Neural cell (in vitro differentiated cells): Measurements from ENCODE around the gene AFAP1. TPM values are rescaled to one million over a fixed set of nuclear protein-coding genes. Genes with fewer than 3 reads are reported as not detected.

ENCODE experiments used
- H2AFZ ChIP-seq: fragments of 200-600, 300-800 bp; sonication (generic), shearing (Covaris generic); 2 replicates; pipeline ENCODE4 v1.6.0; 2014; ENCODE audit warnings: low read depth, mild to moderate bottlenecking, antibody characterized with exemption, low read length, moderate library complexity
- H3F3A ChIP-seq: fragments of 200-600 bp; shearing (Covaris generic); 2 replicates; pipeline ENCODE4 v1.6.1; 2016; ENCODE audit warnings: mild to moderate bottlenecking, moderate library complexity, mixed read lengths, antibody characterized with exemption, low read length; ENCODE audit not compliant: insufficient read depth, poor library complexity, severe bottlenecking
- H3K27ac ChIP-seq: fragments of 200-600, 300-800 bp; sonication (generic), shearing (Covaris generic); 2 replicates; pipeline ENCODE4 v1.5.1; 2014; ENCODE audit warnings: mild to moderate bottlenecking, low read length, moderate library complexity
- H3K27me3 ChIP-seq: fragments of 300-800, 200-600 bp; sonication (generic), shearing (Covaris generic); 2 replicates; pipeline ENCODE4 v1.6.0; 2014; ENCODE audit warnings: mild to moderate bottlenecking, low read depth, low read length, moderate library complexity; ENCODE audit not compliant: insufficient read depth
- H3K36me3 ChIP-seq: fragments of 300-800, 200-600 bp; sonication (generic), shearing (Covaris generic); 2 replicates; pipeline ENCODE4 v1.5.1; 2014; ENCODE audit warnings: mild to moderate bottlenecking, antibody characterized with exemption, low read length, moderate library complexity; ENCODE audit not compliant: insufficient read depth
- H3K4me2 ChIP-seq: fragments of 300-800, 200-600 bp; sonication (generic), shearing (Covaris generic); 2 replicates; pipeline ENCODE4 v1.6.0; 2014; ENCODE audit warnings: mild to moderate bottlenecking, low read length
- H3K4me3 ChIP-seq: fragments of 300-800, 200-600 bp; sonication (generic), shearing (Covaris generic); 2 replicates; pipeline ENCODE4 v1.5.1; 2014; ENCODE audit warnings: mild to moderate bottlenecking, low read length, moderate library complexity
- H3K79me2 ChIP-seq: fragments of 200-600 bp; shearing (Covaris generic); replicated peaks from 2 replicates; pipeline ENCODE4 v1.6.0; 2014; ENCODE audit warnings: mild to moderate bottlenecking, low read length, moderate library complexity; ENCODE audit not compliant: insufficient read depth
- H3K9ac ChIP-seq: fragments of 300-800, 200-600 bp; sonication (generic), shearing (Covaris generic); 2 replicates; pipeline ENCODE4 v1.6.1; 2016; ENCODE audit warnings: mild to moderate bottlenecking, low read length, mixed read lengths
- H3K9me2 ChIP-seq: fragments of 200-600 bp; shearing (Covaris generic); 2 replicates; pipeline ENCODE4 v1.6.1; 2016; ENCODE audit warnings: mild to moderate bottlenecking, low read length, mixed read lengths; ENCODE audit not compliant: insufficient read depth
- H3K9me3 ChIP-seq: fragments of 200-600, 300-800 bp; sonication (generic), shearing (Covaris generic); 2 replicates; pipeline ENCODE4 v1.6.1; 2016; ENCODE audit warnings: mild to moderate bottlenecking, mixed run types, low read length, moderate library complexity, mixed read lengths
- H4K20me1 ChIP-seq: fragments of 200-600 bp; shearing (Covaris generic); 2 replicates; pipeline ENCODE4 v1.6.1; 2016; ENCODE audit warnings: mild to moderate bottlenecking, mixed run types; ENCODE audit not compliant: insufficient read depth
- EP300 ChIP-seq: fragments of 450-650 bp; conservative IDR thresholded peaks from 2 replicates; pipeline ENCODE4 v1.6.1; 2014; ENCODE audit warnings: antibody characterized with exemption, mild to moderate bottlenecking, moderate library complexity; ENCODE audit not compliant: poor library complexity, severe bottlenecking
- EZH2 ChIP-seq: fragments of 200-600, 300-800 bp; shearing (Covaris generic), sonication (generic); IDR thresholded peaks from 2 replicates; pipeline ENCODE4 v1.6.1; 2014; ENCODE audit warnings: antibody characterized with exemption, low read length, borderline replicate concordance, mild to moderate bottlenecking; ENCODE audit not compliant: insufficient read depth, poor library complexity, severe bottlenecking
- MXI1 ChIP-seq: fragments of 450-650 bp; conservative IDR thresholded peaks from 2 replicates; pipeline ENCODE4 v1.6.1; 2014; ENCODE audit warnings: antibody characterized with exemption, mild to moderate bottlenecking; ENCODE audit not compliant: poor library complexity, severe bottlenecking
- POLR2AphosphoS5 ChIP-seq: IDR thresholded peaks from 2 replicates; pipeline ENCODE4 v1.6.1; 2012
- RAD21 ChIP-seq: fragments of 450-650 bp; conservative IDR thresholded peaks from 2 replicates; pipeline ENCODE4 v1.6.1; 2014; ENCODE audit warnings: antibody characterized with exemption, mild to moderate bottlenecking, moderate library complexity
- SMC3 ChIP-seq: fragments of 450-650 bp; conservative IDR thresholded peaks from 2 replicates; pipeline ENCODE4 v1.6.1; 2014; ENCODE audit warnings: antibody characterized with exemption, mild to moderate bottlenecking, moderate library complexity; ENCODE audit not compliant: poor library complexity
- TAF1 ChIP-seq: IDR thresholded peaks from 2 replicates; pipeline ENCODE4 v1.6.1; 2012; ENCODE audit warnings: low read depth
- polyA plus RNA-seq: library from polyadenylated mRNA; depleted of rRNA; stranded (reverse); fragments of >200 nt; gene quantifications from 2 replicates; pipeline ENCODE4 v1.2.3, GENCODE V29; 2014
- TF ChIP-seq, protein P1 (sequence below): fragments of 450-650 bp; IDR thresholded peaks from 2 replicates; pipeline ENCODE4 v1.5.1; 2014; ENCODE audit warnings: antibody characterized with exemption, mild to moderate bottlenecking, moderate library complexity; ENCODE audit not compliant: poor library complexity, severe bottlenecking
- TF ChIP-seq, protein P2 (sequence below): IDR thresholded peaks from 2 replicates; pipeline ENCODE4 v1.6.1; 2012; ENCODE audit warnings: borderline replicate concordance

Gene AFAP1
- polyA plus RNA-seq, 1 donor from 2014 or later = 38.9 TPM

DNA sequence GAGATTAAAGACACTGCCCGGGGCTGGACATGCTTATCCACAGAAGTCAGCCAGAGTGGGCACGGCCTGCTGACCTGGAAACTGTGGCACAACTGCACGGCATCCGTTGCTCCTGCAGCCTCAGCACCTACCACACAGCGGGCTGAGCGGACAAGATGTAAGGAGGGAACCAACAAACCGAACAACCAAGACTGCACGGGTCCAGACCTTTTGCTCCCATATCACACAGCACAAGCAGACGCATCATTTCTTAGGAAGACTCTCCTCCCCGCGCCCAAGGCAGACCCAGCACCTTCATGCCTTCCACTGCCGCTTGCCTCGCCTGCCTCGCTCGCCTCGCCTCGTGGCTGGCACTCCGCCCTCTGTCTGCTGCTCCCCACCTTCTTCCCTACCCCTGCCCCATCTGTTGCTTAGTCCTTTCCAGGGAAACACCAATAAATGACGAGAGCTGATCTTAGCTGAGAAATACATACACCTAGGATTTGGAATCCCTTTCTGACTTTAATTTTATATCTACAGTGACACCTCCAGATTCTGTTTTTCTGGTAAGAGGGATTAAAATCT is 79.0 kb downstream of the AFAP1 start:
- Histone ChIP-seq H3F3A (no peaks in the 10 kb centered on the region), H2AFZ (no peak overlapping the region), H3K27ac (no peak overlapping the region), H3K36me3 (no peaks in the 10 kb centered on the region), H3K4me2 (no peak overlapping the region), H3K27me3 (no peaks in the 10 kb centered on the region), H3K9ac (no peak overlapping the region), H3K9me3 (no peaks in the 10 kb centered on the region), H3K79me2 (peaks cover 5% of the 10 kb centered on the region), H3K4me3 (no peak overlapping the region), H4K20me1 (no peaks in the 10 kb centered on the region), H3K9me2 (no peaks in the 10 kb centered on the region)
- TF ChIP-seq POLR2AphosphoS5 (no peak), MXI1 (no peak), EP300 (no peak)

DNA sequence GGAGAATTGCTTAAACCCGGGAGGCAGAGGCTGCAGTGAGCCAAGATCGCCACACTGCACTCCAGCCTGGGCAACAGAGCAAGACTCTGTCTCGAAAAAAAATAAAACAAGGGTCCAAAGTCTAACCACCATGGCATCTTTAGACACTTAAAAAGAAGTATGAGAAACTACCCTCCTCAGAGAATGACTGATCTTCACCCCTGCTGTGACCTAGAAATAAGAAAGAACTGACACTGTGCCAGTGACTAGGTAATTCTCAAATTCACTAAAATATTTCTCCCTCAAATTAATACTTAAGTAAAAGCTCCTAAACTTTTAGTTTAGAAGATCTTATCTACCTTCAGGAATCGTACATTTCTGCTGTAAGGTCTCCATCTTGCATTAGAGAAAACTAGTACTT is 80.3 kb downstream of the AFAP1 start:
- no peak overlapping the region for H3K27ac ChIP-seq
- no peak overlapping the region for H3K9ac ChIP-seq
- H3K4me3 ChIP-seq = no peak overlapping the region
- H3K79me2 ChIP-seq = peaks cover 5% of the 10 kb centered on the region
- no peaks in the 10 kb centered on the region for H3K27me3 ChIP-seq
- H3K9me3 ChIP-seq = no peaks in the 10 kb centered on the region
- no peaks in the 10 kb centered on the region for H4K20me1 ChIP-seq
- no peaks in the 10 kb centered on the region for H3K9me2 ChIP-seq
- TF ChIP-seq SMC3 = no peak
- TF ChIP-seq EP300 = no peak
- TF ChIP-seq POLR2AphosphoS5 = no peak
- TF ChIP-seq TAF1 = no peak
- TF ChIP-seq, protein P1, sequence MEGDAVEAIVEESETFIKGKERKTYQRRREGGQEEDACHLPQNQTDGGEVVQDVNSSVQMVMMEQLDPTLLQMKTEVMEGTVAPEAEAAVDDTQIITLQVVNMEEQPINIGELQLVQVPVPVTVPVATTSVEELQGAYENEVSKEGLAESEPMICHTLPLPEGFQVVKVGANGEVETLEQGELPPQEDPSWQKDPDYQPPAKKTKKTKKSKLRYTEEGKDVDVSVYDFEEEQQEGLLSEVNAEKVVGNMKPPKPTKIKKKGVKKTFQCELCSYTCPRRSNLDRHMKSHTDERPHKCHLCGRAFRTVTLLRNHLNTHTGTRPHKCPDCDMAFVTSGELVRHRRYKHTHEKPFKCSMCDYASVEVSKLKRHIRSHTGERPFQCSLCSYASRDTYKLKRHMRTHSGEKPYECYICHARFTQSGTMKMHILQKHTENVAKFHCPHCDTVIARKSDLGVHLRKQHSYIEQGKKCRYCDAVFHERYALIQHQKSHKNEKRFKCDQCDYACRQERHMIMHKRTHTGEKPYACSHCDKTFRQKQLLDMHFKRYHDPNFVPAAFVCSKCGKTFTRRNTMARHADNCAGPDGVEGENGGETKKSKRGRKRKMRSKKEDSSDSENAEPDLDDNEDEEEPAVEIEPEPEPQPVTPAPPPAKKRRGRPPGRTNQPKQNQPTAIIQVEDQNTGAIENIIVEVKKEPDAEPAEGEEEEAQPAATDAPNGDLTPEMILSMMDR = no peak
- TF ChIP-seq EZH2 = no peak
- TF ChIP-seq, protein P2, sequence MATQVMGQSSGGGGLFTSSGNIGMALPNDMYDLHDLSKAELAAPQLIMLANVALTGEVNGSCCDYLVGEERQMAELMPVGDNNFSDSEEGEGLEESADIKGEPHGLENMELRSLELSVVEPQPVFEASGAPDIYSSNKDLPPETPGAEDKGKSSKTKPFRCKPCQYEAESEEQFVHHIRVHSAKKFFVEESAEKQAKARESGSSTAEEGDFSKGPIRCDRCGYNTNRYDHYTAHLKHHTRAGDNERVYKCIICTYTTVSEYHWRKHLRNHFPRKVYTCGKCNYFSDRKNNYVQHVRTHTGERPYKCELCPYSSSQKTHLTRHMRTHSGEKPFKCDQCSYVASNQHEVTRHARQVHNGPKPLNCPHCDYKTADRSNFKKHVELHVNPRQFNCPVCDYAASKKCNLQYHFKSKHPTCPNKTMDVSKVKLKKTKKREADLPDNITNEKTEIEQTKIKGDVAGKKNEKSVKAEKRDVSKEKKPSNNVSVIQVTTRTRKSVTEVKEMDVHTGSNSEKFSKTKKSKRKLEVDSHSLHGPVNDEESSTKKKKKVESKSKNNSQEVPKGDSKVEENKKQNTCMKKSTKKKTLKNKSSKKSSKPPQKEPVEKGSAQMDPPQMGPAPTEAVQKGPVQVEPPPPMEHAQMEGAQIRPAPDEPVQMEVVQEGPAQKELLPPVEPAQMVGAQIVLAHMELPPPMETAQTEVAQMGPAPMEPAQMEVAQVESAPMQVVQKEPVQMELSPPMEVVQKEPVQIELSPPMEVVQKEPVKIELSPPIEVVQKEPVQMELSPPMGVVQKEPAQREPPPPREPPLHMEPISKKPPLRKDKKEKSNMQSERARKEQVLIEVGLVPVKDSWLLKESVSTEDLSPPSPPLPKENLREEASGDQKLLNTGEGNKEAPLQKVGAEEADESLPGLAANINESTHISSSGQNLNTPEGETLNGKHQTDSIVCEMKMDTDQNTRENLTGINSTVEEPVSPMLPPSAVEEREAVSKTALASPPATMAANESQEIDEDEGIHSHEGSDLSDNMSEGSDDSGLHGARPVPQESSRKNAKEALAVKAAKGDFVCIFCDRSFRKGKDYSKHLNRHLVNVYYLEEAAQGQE = no peak
- TF ChIP-seq MXI1 = no peak
- no peaks in the 10 kb centered on the region for H3F3A ChIP-seq
- H2AFZ ChIP-seq = no peak overlapping the region
- no peak overlapping the region for H3K4me2 ChIP-seq
- no peaks in the 10 kb centered on the region for H3K36me3 ChIP-seq

DNA sequence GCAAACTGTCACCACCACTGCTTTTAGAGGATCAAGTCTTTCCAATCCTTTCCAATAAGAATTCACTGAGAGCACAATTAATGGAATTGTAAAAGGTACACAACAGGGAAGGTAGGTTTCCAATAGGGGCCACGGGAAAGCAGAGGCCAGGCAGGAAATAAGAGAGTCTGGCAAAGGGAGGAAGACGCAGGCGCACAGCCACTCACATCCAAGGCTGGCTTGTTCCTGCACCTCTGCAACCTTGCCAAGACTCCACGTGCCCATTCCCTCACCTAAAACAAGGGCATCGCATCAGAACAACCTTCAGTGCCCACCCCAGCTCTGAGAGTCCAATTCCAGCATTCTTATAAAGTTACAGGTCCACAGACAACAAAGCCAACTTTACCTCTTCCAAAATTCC is 81.2 kb downstream of the AFAP1 start:
- H3K27me3 ChIP-seq = no peaks in the 10 kb centered on the region
- no peak overlapping the region for H2AFZ ChIP-seq
- H3F3A ChIP-seq = no peaks in the 10 kb centered on the region
- no peak overlapping the region for H3K4me3 ChIP-seq
- no peaks in the 10 kb centered on the region for H3K9me3 ChIP-seq
- no peaks in the 10 kb centered on the region for H4K20me1 ChIP-seq
- no peaks in the 10 kb centered on the region for H3K36me3 ChIP-seq
- no peak overlapping the region for H3K9ac ChIP-seq
- TF ChIP-seq, protein P2 = no peak
- TF ChIP-seq SMC3 (no peak), POLR2AphosphoS5 (no peak), TAF1 (no peak), EP300 (no peak), EZH2 (no peak), RAD21 (no peak), MXI1 (no peak)
- TF ChIP-seq, protein P1 = no peak
- peaks cover 5% of the 10 kb centered on the region for H3K79me2 ChIP-seq
- no peaks in the 10 kb centered on the region for H3K9me2 ChIP-seq
- H3K4me2 ChIP-seq = no peak overlapping the region
- no peak overlapping the region for H3K27ac ChIP-seq
